Trophoblast cell (in vitro differentiated cells and primary cell): ENCODE measurements around the gene IL10RA.

Experiments
- DNase-seq, 2 donors: peaks; one replicate each; pipeline ENCODE4 v3.0.0-alpha.2; 2016
- H2AFZ ChIP-seq: 2 replicates; pipeline ENCODE4 v1.6.1; 2013; ENCODE audit warnings: low read length, moderate library complexity, mild to moderate bottlenecking; ENCODE audit not compliant: insufficient read depth, poor library complexity
- H2AK5ac ChIP-seq: 2 replicates; pipeline ENCODE4 v1.6.1; 2013; ENCODE audit warnings: mild to moderate bottlenecking, low read length
- H2BK120ac ChIP-seq: 2 replicates; pipeline ENCODE4 v1.6.1; 2013; ENCODE audit warnings: low read length, mild to moderate bottlenecking, moderate library complexity; ENCODE audit not compliant: insufficient read depth, poor library complexity
- H2BK12ac ChIP-seq: 2 replicates; pipeline ENCODE4 v1.6.1; 2013; ENCODE audit warnings: mild to moderate bottlenecking, low read length, moderate library complexity
- H2BK5ac ChIP-seq: 2 replicates; pipeline ENCODE4 v1.6.1; 2013; ENCODE audit warnings: low read length, low read depth, moderate library complexity, mild to moderate bottlenecking; ENCODE audit not compliant: poor library complexity
- H3K14ac ChIP-seq: 2 replicates; pipeline ENCODE4 v1.6.1; 2013; ENCODE audit warnings: mild to moderate bottlenecking, low read length
- H3K18ac ChIP-seq: 2 replicates; pipeline ENCODE4 v1.6.1; 2013; ENCODE audit warnings: mild to moderate bottlenecking, low read length
- H3K23ac ChIP-seq: 2 replicates; pipeline ENCODE4 v1.6.1; 2013; ENCODE audit warnings: low read length
- H3K27ac ChIP-seq: 2 replicates; pipeline ENCODE4 v1.5.1; 2013; ENCODE audit warnings: low read depth, mild to moderate bottlenecking, inconsistent platforms, low read length, moderate library complexity
- H3K27me3 ChIP-seq: 2 replicates; pipeline ENCODE4 v1.6.1; 2013; ENCODE audit warnings: inconsistent platforms, mild to moderate bottlenecking, low read length, moderate library complexity; ENCODE audit not compliant: insufficient read depth
- H3K36me3 ChIP-seq, 2 experiments: 1 replicate in 1 of 2; 2 replicates in 1 of 2; pipeline ENCODE4 v1.6.1; 2013; ENCODE audit warnings: low read length in 2 of 2, mild to moderate bottlenecking in 2 of 2, moderate library complexity in 1 of 2; ENCODE audit not compliant: insufficient read depth in 2 of 2, control insufficient read depth in 1 of 2
- H3K4ac ChIP-seq: 2 replicates; pipeline ENCODE4 v1.6.1; 2013; ENCODE audit warnings: low read depth, mild to moderate bottlenecking, low read length, moderate library complexity
- H3K4me1 ChIP-seq, 2 experiments: 1 replicate in 1 of 2; 2 replicates in 1 of 2; pipeline ENCODE4 v1.6.1; 2013; ENCODE audit warnings: low read length in 2 of 2, mild to moderate bottlenecking in 2 of 2, moderate library complexity in 1 of 2; ENCODE audit not compliant: insufficient read depth in 2 of 2, control insufficient read depth in 1 of 2
- H3K4me2 ChIP-seq: 2 replicates; pipeline ENCODE4 v1.6.1; 2013; ENCODE audit warnings: inconsistent platforms, mild to moderate bottlenecking, low read length, moderate library complexity
- H3K4me3 ChIP-seq: 2 replicates; pipeline ENCODE4 v1.5.1; 2013; ENCODE audit warnings: mild to moderate bottlenecking, low read depth, low read length, inconsistent platforms
- H3K79me1 ChIP-seq: one replicate; pipeline ENCODE4 v1.6.1; 2013; ENCODE audit warnings: low read length
- H3K79me2 ChIP-seq: 2 replicates; pipeline ENCODE4 v1.6.1; 2013; ENCODE audit warnings: low read length, mild to moderate bottlenecking; ENCODE audit not compliant: control insufficient read depth, insufficient read depth, poor library complexity
- H3K9ac ChIP-seq: 2 replicates; pipeline ENCODE4 v1.6.1; 2013; ENCODE audit warnings: mild to moderate bottlenecking, low read length
- H3K9me3 ChIP-seq: 2 replicates; pipeline ENCODE4 v1.6.1; 2013; ENCODE audit warnings: low read depth, mild to moderate bottlenecking, control low read depth, inconsistent platforms, low read length; ENCODE audit not compliant: insufficient read depth
- H4K12ac ChIP-seq: 2 replicates; pipeline ENCODE4 v1.6.1; 2013; ENCODE audit warnings: low read depth, mild to moderate bottlenecking, low read length, moderate library complexity
- H4K8ac ChIP-seq: 2 replicates; pipeline ENCODE4 v1.6.1; 2013; ENCODE audit warnings: low read depth, mild to moderate bottlenecking, low read length, moderate library complexity
- H4K91ac ChIP-seq: one replicate; pipeline ENCODE4 v1.6.1; 2013; ENCODE audit warnings: low read depth, mild to moderate bottlenecking, low read length, moderate library complexity
- WGBS: extraction: QIAGEN DNeasy Blood & Tissue Kit; methylation state at CpG from one replicate; pipeline ENCODE4 v1.1.7; 2013; ENCODE audit warnings: missing lambda C conversion rate; ENCODE audit not compliant: insufficient read length, insufficient coverage; ENCODE audit errors: extremely low coverage; 5-methylcytosine and 5-hydroxymethylcytosine counted together

The IL10RA gene

GRCh38 chr11:118042141-118042540 lies 55.9 kb downstream of the IL10RA start:
- Histone ChIP-seq H3K79me1 (no peaks in the 10 kb centered on the region), H3K4ac (no peak overlapping the region), H3K36me3 (no peaks in the 10 kb centered on the region), H3K4me2 (no peak overlapping the region), H4K91ac (no peak overlapping the region), H3K79me2 (no peaks in the 10 kb centered on the region), H3K27ac (no peak overlapping the region), H2BK120ac (no peak overlapping the region), H3K9ac (no peak overlapping the region), H4K12ac (no peak overlapping the region), H2BK5ac (no peak overlapping the region), H2BK12ac (no peak overlapping the region), H3K14ac (no peak overlapping the region), H3K9me3 (no peaks in the 10 kb centered on the region), H2AK5ac (no peak overlapping the region), H3K4me3 (no peak overlapping the region), H3K23ac (no peak overlapping the region), H3K18ac (no peak overlapping the region), H4K8ac (no peak overlapping the region), H3K27me3 (no peaks in the 10 kb centered on the region), H2AFZ (no peak overlapping the region), H3K4me1 (no peaks in the 10 kb centered on the region)
- WGBS: no CpG with 5 or more reads among the region's 1 CpG
- DNase-seq: no peak

GRCh38 chr11:118042796-118043195 lies 56.6 kb downstream of the IL10RA start:
- Histone ChIP-seq H2AK5ac (no peak overlapping the region), H3K9me3 (no peaks in the 10 kb centered on the region)

GRCh38 chr11:118045191-118045590 lies 59.0 kb downstream of the IL10RA start:
- no CpG with 5 or more reads among the region's 2 CpGs for WGBS
- no peaks in the 10 kb centered on the region for H3K36me3 ChIP-seq
- no peak overlapping the region for H4K91ac ChIP-seq
- no peak overlapping the region for H3K4me2 ChIP-seq
- no peak overlapping the region for H3K23ac ChIP-seq
- H2AFZ ChIP-seq: no peak overlapping the region
- no peak overlapping the region for H2BK120ac ChIP-seq
- no peaks in the 10 kb centered on the region for H3K79me2 ChIP-seq
- H3K4me1 ChIP-seq: no peaks in the 10 kb centered on the region
- H3K27me3 ChIP-seq: no peaks in the 10 kb centered on the region
- no peak overlapping the region for H3K14ac ChIP-seq
- no peak overlapping the region for H3K4me3 ChIP-seq
- H4K8ac ChIP-seq: no peak overlapping the region
- H3K27ac ChIP-seq: no peak overlapping the region
- H3K18ac ChIP-seq: no peak overlapping the region
- no peaks in the 10 kb centered on the region for H3K79me1 ChIP-seq
- no peak overlapping the region for H2BK12ac ChIP-seq
- DNase-seq: no peak
- no peaks in the 10 kb centered on the region for H3K9me3 ChIP-seq
- no peak overlapping the region for H3K4ac ChIP-seq
- no peak overlapping the region for H2AK5ac ChIP-seq
- H4K12ac ChIP-seq: no peak overlapping the region
- H3K9ac ChIP-seq: no peak overlapping the region
- no peak overlapping the region for H2BK5ac ChIP-seq

More at GRCh38 chr11:118042796-118043195, 56.6 kb downstream of the IL10RA start:
- Histone ChIP-seq H3K18ac (no peak overlapping the region), H3K79me2 (no peaks in the 10 kb centered on the region), H3K36me3 (no peaks in the 10 kb centered on the region), H3K79me1 (no peaks in the 10 kb centered on the region), H4K91ac (no peak overlapping the region), H3K27ac (no peak overlapping the region), H2AFZ (no peak overlapping the region), H3K9ac (no peak overlapping the region), H2BK120ac (no peak overlapping the region), H2BK5ac (no peak overlapping the region), H3K4me1 (no peaks in the 10 kb centered on the region), H3K4ac (no peak overlapping the region), H3K4me2 (no peak overlapping the region), H3K27me3 (no peaks in the 10 kb centered on the region), H2BK12ac (no peak overlapping the region), H4K12ac (no peak overlapping the region), H3K4me3 (no peak overlapping the region), H3K14ac (no peak overlapping the region), H3K23ac (no peak overlapping the region), H4K8ac (no peak overlapping the region)
- no CpG with 5 or more reads among the region's 4 CpGs for WGBS
- DNase-seq: no peak

- Histone ChIP-seq H3K4ac (no peak overlapping the region), H3K4me1 (no peaks in the 10 kb centered on the region), H3K27me3 (no peaks in the 10 kb centered on the region), H3K14ac (no peak overlapping the region), H3K36me3 (no peaks in the 10 kb centered on the region), H4K91ac (no peak overlapping the region), H3K23ac (no peak overlapping the region), H3K9ac (no peak overlapping the region), H3K9me3 (no peaks in the 10 kb centered on the region), H2BK12ac (no peak overlapping the region), H3K18ac (no peak overlapping the region), H3K79me1 (no peaks in the 10 kb centered on the region), H3K79me2 (no peaks in the 10 kb centered on the region), H3K27ac (no peak overlapping the region), H3K4me2 (no peak overlapping the region), H4K8ac (no peak overlapping the region), H4K12ac (no peak overlapping the region), H2BK5ac (no peak overlapping the region), H2AFZ (no peak overlapping the region), H2BK120ac (no peak overlapping the region), H3K4me3 (no peak overlapping the region), H2AK5ac (no peak overlapping the region)
- no peak for DNase-seq
- no CpG with 5 or more reads among the region's 5 CpGs for WGBS
Observed at GRCh38 chr11:118046051-118046963, 60.1 kb downstream of the IL10RA start.
